ENCODE results near the gene EEF1G.

- no peak for TF ChIP-seq CTCF (IDR thresholded peaks at IDR 0.05)
- peak; percentile 98 for TF ChIP-seq POLR2A (IDR thresholded peaks at IDR 0.05)
These were observed 27.3 kb downstream of the EEF1G start, which contains the start of gene AHNAK for GRCh38 chr11:62546244-62546928.
